MCF 10A (cell line): ENCODE data around the gene IFFO2. TPM values are rescaled to one million over a fixed set of nuclear protein-coding genes. Genes with fewer than 3 reads are reported as not detected.

Experiments
- BruUV-seq: library from RNA; stranded (reverse); fragments of 400-500 nt; replicated peaks from 2 replicates; lab custom pipeline; 2021; lab: Mats Ljungman, UMichigan
- CTCF ChIA-PET: fragments of 300-600 bp; sonication (Branson Sonifier 250); formaldehyde crosslinking; extraction: SDS; loops from one replicate; lab custom pipeline; 2021; ENCODE audit warnings: antibody characterized with exemption, inconsistent platforms; lab: Yijun Ruan, JAX
- POLR2A ChIA-PET: fragments of 300-600, 350-650 bp; sonication (Branson Sonifier 250); formaldehyde crosslinking; extraction: SDS; loops from one replicate; lab custom pipeline; 2020; ENCODE audit warnings: antibody characterized with exemption, inconsistent platforms; lab: Yijun Ruan, JAX
- DNase-seq: peaks from one replicate; pipeline ENCODE4 v3.0.0-alpha.2; 2018; ENCODE audit not compliant: unreplicated experiment
- H3K27ac Mint-ChIP-seq: one replicate; pipeline ENCODE4 v1.8.0; 2022; ENCODE audit warnings: mild to moderate bottlenecking, low read depth, mixed read lengths; ENCODE audit not compliant: unreplicated experiment
- H3K27me3 Mint-ChIP-seq: one replicate; pipeline ENCODE4 v1.8.0; 2022; ENCODE audit warnings: mixed read lengths; ENCODE audit not compliant: insufficient read depth, unreplicated experiment
- H3K36me3 Mint-ChIP-seq: one replicate; pipeline ENCODE4 v1.8.0; 2022; ENCODE audit warnings: mild to moderate bottlenecking, moderate library complexity, mixed read lengths; ENCODE audit not compliant: insufficient read depth, unreplicated experiment
- H3K4me1 Mint-ChIP-seq: one replicate; pipeline ENCODE4 v1.8.0; 2022; ENCODE audit warnings: mixed read lengths; ENCODE audit not compliant: insufficient read depth, unreplicated experiment
- H3K4me3 Mint-ChIP-seq: one replicate; pipeline ENCODE4 v1.8.0; 2022; ENCODE audit warnings: mild to moderate bottlenecking, moderate library complexity, mixed read lengths; ENCODE audit not compliant: unreplicated experiment
- H3K9me3 Mint-ChIP-seq: one replicate; pipeline ENCODE4 v1.8.0; 2022; ENCODE audit warnings: mixed read lengths; ENCODE audit not compliant: unreplicated experiment
- intact Hi-C: fragments of 100-400 bp; cut with micrococcal nuclease; formaldehyde crosslinking; loops from 2 replicates; pipeline ENCODE4 v1.14.1; 2022
- total RNA-seq: library from RNA; stranded (reverse); gene quantifications from 2 replicates; pipeline ENCODE4 v1.2.3, GENCODE V29; 2022
- TF ChIP-seq, protein P1 (sequence below): fragments of 200-600 bp; IDR thresholded peaks from one replicate; pipeline ENCODE4 v1.8.0; 2022; ENCODE audit warnings: antibody characterized with exemption, mild to moderate bottlenecking; ENCODE audit not compliant: unreplicated experiment

The IFFO2 gene
- total RNA-seq, 1 experiment from 2014 or later: 21.0 TPM

DNA sequence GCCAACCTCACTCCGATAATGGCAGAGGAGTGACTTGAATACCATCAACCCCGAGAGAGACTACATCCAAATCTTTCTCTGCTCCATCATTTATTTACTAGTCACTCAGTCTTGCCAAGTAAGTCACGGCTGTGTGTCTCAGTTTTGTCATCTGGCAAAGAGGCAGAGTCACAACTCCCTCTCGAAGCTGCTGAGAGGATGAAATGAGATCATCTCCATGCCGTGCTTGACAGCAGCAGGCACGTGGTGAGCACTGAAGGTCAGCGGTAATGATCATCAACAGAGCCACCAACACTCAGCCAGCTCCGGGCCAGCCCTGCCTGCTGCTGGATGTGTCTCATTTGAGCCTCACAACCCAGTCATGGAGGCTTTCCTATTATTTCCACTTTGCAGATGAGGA, 74.0 kb downstream of the IFFO2 start:
- no peak overlapping the region for H3K4me3 Mint-ChIP-seq
- H3K36me3 Mint-ChIP-seq: peaks cover 6% of the 10 kb centered on the region
- no peak overlapping the region for H3K27ac Mint-ChIP-seq
- ChIA-PET CTCF (interaction anchor here (0.8 to 2.6 kb wide), 4 partner anchors 22 to 230 kb away, joined by 4 to 19 read pairs (median 4); no protein-coding TSS in a partner anchor), POLR2A (no interaction called here)
- peaks cover 5% of the 10 kb centered on the region for H3K4me1 Mint-ChIP-seq
- no TSS peak for BruUV-seq
- TF ChIP-seq, protein P1, sequence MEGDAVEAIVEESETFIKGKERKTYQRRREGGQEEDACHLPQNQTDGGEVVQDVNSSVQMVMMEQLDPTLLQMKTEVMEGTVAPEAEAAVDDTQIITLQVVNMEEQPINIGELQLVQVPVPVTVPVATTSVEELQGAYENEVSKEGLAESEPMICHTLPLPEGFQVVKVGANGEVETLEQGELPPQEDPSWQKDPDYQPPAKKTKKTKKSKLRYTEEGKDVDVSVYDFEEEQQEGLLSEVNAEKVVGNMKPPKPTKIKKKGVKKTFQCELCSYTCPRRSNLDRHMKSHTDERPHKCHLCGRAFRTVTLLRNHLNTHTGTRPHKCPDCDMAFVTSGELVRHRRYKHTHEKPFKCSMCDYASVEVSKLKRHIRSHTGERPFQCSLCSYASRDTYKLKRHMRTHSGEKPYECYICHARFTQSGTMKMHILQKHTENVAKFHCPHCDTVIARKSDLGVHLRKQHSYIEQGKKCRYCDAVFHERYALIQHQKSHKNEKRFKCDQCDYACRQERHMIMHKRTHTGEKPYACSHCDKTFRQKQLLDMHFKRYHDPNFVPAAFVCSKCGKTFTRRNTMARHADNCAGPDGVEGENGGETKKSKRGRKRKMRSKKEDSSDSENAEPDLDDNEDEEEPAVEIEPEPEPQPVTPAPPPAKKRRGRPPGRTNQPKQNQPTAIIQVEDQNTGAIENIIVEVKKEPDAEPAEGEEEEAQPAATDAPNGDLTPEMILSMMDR: no peak
- no peak for DNase-seq
- no peaks in the 10 kb centered on the region for H3K27me3 Mint-ChIP-seq
- no peaks in the 10 kb centered on the region for H3K9me3 Mint-ChIP-seq
- intact Hi-C loops: no loop called here

- Mint-ChIP-seq H3K4me3 (no peak overlapping the region), H3K4me1 (peaks cover 5% of the 10 kb centered on the region), H3K9me3 (no peaks in the 10 kb centered on the region), H3K27me3 (no peaks in the 10 kb centered on the region), H3K27ac (no peak overlapping the region), H3K36me3 (peaks cover 6% of the 10 kb centered on the region)
- ChIA-PET POLR2A (interaction anchor here (0.6 to 0.7 kb wide), 2 partner anchors 226 to 376 kb away, joined by 3 read pairs; no protein-coding TSS in a partner anchor), CTCF (interaction anchor here (0.6 to 1.0 kb wide), 2 partner anchors 221 to 250 kb away, joined by 3 to 4 read pairs; no protein-coding TSS in a partner anchor)
- DNase-seq: no peak
- intact Hi-C loops: no loop called here
- BruUV-seq: no TSS peak
- TF ChIP-seq, protein P1: no peak
Measured at GRCh38 chr1:18881642-18882431, 74.6 kb downstream of the IFFO2 start.

DNA sequence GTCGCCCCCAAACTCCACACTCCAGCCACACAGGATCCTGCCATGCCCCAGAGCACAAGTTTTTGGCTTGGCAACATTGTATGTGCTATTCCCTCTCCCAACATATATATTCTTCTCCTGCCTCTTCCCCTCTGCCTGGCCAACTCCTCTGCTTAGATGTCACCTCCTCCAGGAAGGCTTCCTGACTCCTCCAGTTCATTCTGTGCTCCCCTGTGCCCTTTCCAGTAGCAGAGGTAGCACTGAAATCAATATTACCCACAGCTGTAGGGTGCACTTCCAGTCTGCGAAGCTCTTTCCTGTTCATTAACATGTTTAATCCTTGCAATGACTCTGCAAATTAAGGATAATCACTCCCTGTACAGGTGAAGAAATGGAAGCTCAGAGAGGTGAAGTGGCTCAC, 75.3 kb downstream of the IFFO2 start:
- POLR2A ChIA-PET: interaction anchor here (0.6 to 0.7 kb wide), 2 partner anchors 225 to 375 kb away, joined by 3 read pairs; no protein-coding TSS in a partner anchor

GRCh38 chr1:18880585-18880984, 75.9 kb downstream of the IFFO2 start:
- CTCF ChIA-PET: no interaction called here
- H3K27me3 Mint-ChIP-seq: no peaks in the 10 kb centered on the region
- no peaks in the 10 kb centered on the region for H3K4me1 Mint-ChIP-seq
- no peaks in the 10 kb centered on the region for H3K9me3 Mint-ChIP-seq
- no TSS peak for BruUV-seq
- POLR2A ChIA-PET: no interaction called here
- TF ChIP-seq, protein P1: no peak
- intact Hi-C loops: no loop called here
- H3K27ac Mint-ChIP-seq: no peak overlapping the region
- H3K4me3 Mint-ChIP-seq: no peak overlapping the region
- H3K36me3 Mint-ChIP-seq: peaks cover 1% of the 10 kb centered on the region
- no peak for DNase-seq

More for the DNA sequence above, 75.3 kb downstream of the IFFO2 start:
- no peaks in the 10 kb centered on the region for H3K27me3 Mint-ChIP-seq
- DNase-seq: no peak
- no peaks in the 10 kb centered on the region for H3K9me3 Mint-ChIP-seq
- H3K4me1 Mint-ChIP-seq: peaks cover 5% of the 10 kb centered on the region
- peaks cover 6% of the 10 kb centered on the region for H3K36me3 Mint-ChIP-seq
- intact Hi-C loops: no loop called here
- no peak overlapping the region for H3K4me3 Mint-ChIP-seq
- BruUV-seq: no TSS peak
- H3K27ac Mint-ChIP-seq: no peak overlapping the region
- TF ChIP-seq, protein P1: no peak
- CTCF ChIA-PET: interaction anchor here (0.6 kb wide), 1 partner anchor 249 kb away, joined by 3 read pairs; no protein-coding TSS in a partner anchor
